Activated T-helper 1 cell treated with anti-CD3 and anti-CD28 coated beads, Interleukin-12 subunit alpha, Interleukin-12 subunit beta, Interleukin-2, Interleukin-4 antibody, amounts not matched to agents 30 ng/mL and 10 ng/mL and 1 ng/mL, durations not matched to agents 14 hours and 24 hours and 36 hours (primary cell): Measurements from ENCODE around the gene GATA2. TPM values are rescaled to one million over a fixed set of nuclear protein-coding genes. Genes with fewer than 3 reads are reported as not detected.
A peak's percentile ranks its signal among the peaks of the same experiment; 100 is the strongest.

Source experiments
- DNase-seq: peaks from one replicate; pipeline ENCODE4 v3.0.0; 2021; ENCODE audit warnings: low spot score
- H3K27ac Mint-ChIP-seq: one replicate; pipeline ENCODE4 v1.8.0; 2021; ENCODE audit warnings: mild to moderate bottlenecking, mixed read lengths
- H3K27me3 Mint-ChIP-seq: one replicate; pipeline ENCODE4 v1.8.0; 2022; ENCODE audit warnings: mild to moderate bottlenecking, moderate library complexity, mixed read lengths; ENCODE audit not compliant: insufficient read depth
- H3K36me3 Mint-ChIP-seq: one replicate; pipeline ENCODE4 v1.8.0; 2021; ENCODE audit warnings: low read depth, mixed read lengths
- H3K4me1 Mint-ChIP-seq: one replicate; pipeline ENCODE4 v1.8.0; 2021; ENCODE audit warnings: low read depth, mixed read lengths
- H3K4me3 Mint-ChIP-seq: one replicate; pipeline ENCODE4 v1.8.0; 2021; ENCODE audit warnings: mild to moderate bottlenecking, moderate library complexity, mixed read lengths
- H3K9me3 Mint-ChIP-seq: one replicate; pipeline ENCODE4 v1.8.0; 2021; ENCODE audit warnings: mixed read lengths
- intact Hi-C: fragments of 100-400 bp; cut with micrococcal nuclease; formaldehyde crosslinking; loops from one replicate; pipeline ENCODE4 v1.15.1; 2024
- total RNA-seq: library from RNA; stranded (reverse); gene quantifications from 2 replicates; pipeline ENCODE4 v1.2.3, GENCODE V29; 2022

GATA2 gene
- total RNA-seq, 1 donor from 2014 or later = 0.18 TPM

DNA sequence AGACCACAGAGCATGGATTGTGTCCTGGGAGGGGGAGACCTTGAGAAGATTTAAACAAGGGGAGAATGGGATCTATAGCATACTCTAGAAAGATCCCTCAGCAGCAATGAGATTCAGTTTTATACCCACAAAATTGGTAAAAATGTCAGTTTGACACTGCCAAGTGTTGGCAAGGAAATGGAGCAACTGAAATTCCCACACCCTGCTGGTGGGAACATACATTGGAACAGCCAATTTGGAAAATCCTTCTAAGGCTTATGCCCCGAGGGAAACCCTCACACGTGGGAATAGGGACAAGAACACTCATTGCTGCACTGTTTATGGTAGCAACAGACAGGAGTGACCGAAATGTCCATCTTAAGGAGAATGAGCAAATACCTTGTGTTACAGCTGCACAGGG, 21.3 kb downstream of the GATA2 start:
- H3K27ac Mint-ChIP-seq = no peak overlapping the region
- no peak for DNase-seq
- peaks cover 9% of the 10 kb centered on the region for H3K4me1 Mint-ChIP-seq
- no peaks in the 10 kb centered on the region for H3K9me3 Mint-ChIP-seq
- intact Hi-C loops = no loop called here
- no peak overlapping the region for H3K4me3 Mint-ChIP-seq
- peaks cover 28% of the 10 kb centered on the region for H3K27me3 Mint-ChIP-seq
- H3K36me3 Mint-ChIP-seq = no peaks in the 10 kb centered on the region

DNA sequence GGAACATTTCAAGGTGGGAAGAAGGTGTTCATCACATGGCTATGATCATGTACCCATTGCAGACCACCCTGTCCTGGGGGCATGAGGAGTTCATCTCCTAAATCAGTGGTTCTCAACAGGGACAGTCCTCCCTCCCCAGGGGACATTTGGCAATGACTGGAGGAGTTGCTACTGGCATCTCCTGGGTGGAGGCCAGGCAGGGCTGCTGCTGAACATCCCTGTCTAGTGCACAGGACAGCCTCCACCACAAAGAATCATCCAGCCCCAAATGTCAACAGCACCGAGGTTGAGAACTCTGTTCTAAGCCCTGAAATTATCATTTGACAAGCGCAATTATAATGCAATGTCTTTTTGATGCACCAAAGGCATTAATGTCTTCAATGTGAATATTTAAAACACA, 21.9 kb downstream of the GATA2 start:
- no peak for DNase-seq
- Mint-ChIP-seq H3K27me3 (peaks cover 28% of the 10 kb centered on the region), H3K4me3 (no peak overlapping the region), H3K27ac (no peak overlapping the region), H3K4me1 (peaks cover 13% of the 10 kb centered on the region), H3K9me3 (no peaks in the 10 kb centered on the region), H3K36me3 (no peaks in the 10 kb centered on the region)
- intact Hi-C loops = no loop called here

- H3K4me3 Mint-ChIP-seq = no peak overlapping the region
Observed at GRCh38 chr3:128470134-128470899, 22.7 kb downstream of the GATA2 start.

GRCh38 chr3:128469556-128469955, 23.4 kb downstream of the GATA2 start:
- intact Hi-C loops = no loop called here
- peaks cover 39% of the 10 kb centered on the region for H3K27me3 Mint-ChIP-seq
- H3K4me3 Mint-ChIP-seq = no peak overlapping the region
- no peaks in the 10 kb centered on the region for H3K36me3 Mint-ChIP-seq
- peaks cover 28% of the 10 kb centered on the region for H3K4me1 Mint-ChIP-seq
- H3K9me3 Mint-ChIP-seq = no peaks in the 10 kb centered on the region
- no peak for DNase-seq
- H3K27ac Mint-ChIP-seq = no peak overlapping the region

More at GRCh38 chr3:128470134-128470899, 22.7 kb downstream of the GATA2 start:
- no peak overlapping the region for H3K27ac Mint-ChIP-seq
- H3K27me3 Mint-ChIP-seq = peaks cover 33% of the 10 kb centered on the region
- H3K36me3 Mint-ChIP-seq = no peaks in the 10 kb centered on the region
- H3K9me3 Mint-ChIP-seq = no peaks in the 10 kb centered on the region
- H3K4me1 Mint-ChIP-seq = peaks cover 21% of the 10 kb centered on the region
- intact Hi-C loops = no loop called here
- DNase-seq = no peak

DNA sequence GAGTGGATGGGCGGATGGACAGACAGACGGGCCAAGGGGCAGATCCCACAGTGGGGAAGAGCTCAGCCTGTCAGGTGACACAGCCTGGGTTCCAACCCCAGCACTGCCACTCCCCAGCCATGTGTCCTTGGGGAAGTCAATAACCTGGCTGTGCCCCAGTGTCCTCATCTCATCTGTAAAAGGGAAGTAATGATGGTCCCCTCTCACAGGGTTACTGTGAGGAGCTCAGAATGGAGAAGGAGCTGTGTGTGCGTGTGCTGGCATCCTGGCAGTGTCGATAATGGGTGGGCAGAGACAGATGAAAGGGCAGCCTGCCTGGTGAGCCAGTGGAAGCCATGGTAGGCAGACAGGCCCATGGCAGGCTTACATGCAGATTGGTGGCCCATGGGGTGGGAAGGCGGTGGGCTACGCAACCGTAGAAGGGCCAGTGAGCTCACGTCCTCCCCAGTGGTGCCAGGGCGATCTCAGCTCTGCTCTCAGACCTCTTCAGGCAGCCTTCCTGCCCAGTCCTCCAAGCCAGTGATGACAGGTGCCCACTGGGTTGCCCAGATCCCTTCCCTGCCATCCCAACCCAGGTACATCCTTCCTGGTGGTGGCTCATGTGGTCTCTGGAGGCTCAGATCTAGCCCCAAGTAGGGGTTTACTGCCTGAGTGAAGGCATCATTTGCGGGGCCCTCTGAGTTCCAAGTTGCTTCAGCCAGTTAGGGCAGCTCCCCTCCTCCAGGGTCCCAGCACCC, 24.0 kb downstream of the GATA2 start:
- H3K4me3 Mint-ChIP-seq = no peak overlapping the region
- H3K27ac Mint-ChIP-seq = no peak overlapping the region
- no peak for DNase-seq
- peaks cover 32% of the 10 kb centered on the region for H3K4me1 Mint-ChIP-seq
- intact Hi-C loops = no loop called here
- no peaks in the 10 kb centered on the region for H3K36me3 Mint-ChIP-seq
- no peaks in the 10 kb centered on the region for H3K9me3 Mint-ChIP-seq
- peaks cover 38% of the 10 kb centered on the region for H3K27me3 Mint-ChIP-seq

- Mint-ChIP-seq H3K9me3 (no peaks in the 10 kb centered on the region), H3K4me1 (peaks cover 32% of the 10 kb centered on the region), H3K27me3 (peaks cover 31% of the 10 kb centered on the region), H3K36me3 (no peaks in the 10 kb centered on the region), H3K27ac (no peak overlapping the region), H3K4me3 (no peak overlapping the region)
- intact Hi-C loops = no loop called here
- no peak for DNase-seq
Observed at GRCh38 chr3:128468285-128468790, 24.7 kb downstream of the GATA2 start.

- H3K36me3 Mint-ChIP-seq = no peaks in the 10 kb centered on the region
- H3K27ac Mint-ChIP-seq = peak within 1 kb of the TSS; percentile 42
- no peaks in the 10 kb centered on the region for H3K9me3 Mint-ChIP-seq
- DNase-seq = peak; percentile 55
- H3K27me3 Mint-ChIP-seq = peaks cover 27% of the 10 kb centered on the region
- intact Hi-C loops = loop anchor here (1.0 kb wide), 1 partner anchor 20 kb away; no protein-coding TSS in a partner anchor
- H3K4me3 Mint-ChIP-seq = no peak within 1 kb of the TSS
- peaks cover 32% of the 10 kb centered on the region for H3K4me1 Mint-ChIP-seq
Observed at GRCh38 chr3:128466840-128467541, 26.0 kb downstream of the GATA2 start, which contains the start of gene DNAJB8. Gene DNAJB8, minus strand, starts transcription at chr3:128466890. Its CDS starts 3,645 bp downstream, at chr3:128463245.

- Mint-ChIP-seq H3K36me3 (no peaks in the 10 kb centered on the region), H3K27me3 (peaks cover 32% of the 10 kb centered on the region), H3K4me3 (no peak overlapping the region), H3K4me1 (peaks cover 32% of the 10 kb centered on the region), H3K27ac (no peak overlapping the region), H3K9me3 (no peaks in the 10 kb centered on the region)
- intact Hi-C loops = no loop called here
- no peak for DNase-seq
Observed at GRCh38 chr3:128464702-128465101, 28.3 kb downstream of the GATA2 start.

DNA sequence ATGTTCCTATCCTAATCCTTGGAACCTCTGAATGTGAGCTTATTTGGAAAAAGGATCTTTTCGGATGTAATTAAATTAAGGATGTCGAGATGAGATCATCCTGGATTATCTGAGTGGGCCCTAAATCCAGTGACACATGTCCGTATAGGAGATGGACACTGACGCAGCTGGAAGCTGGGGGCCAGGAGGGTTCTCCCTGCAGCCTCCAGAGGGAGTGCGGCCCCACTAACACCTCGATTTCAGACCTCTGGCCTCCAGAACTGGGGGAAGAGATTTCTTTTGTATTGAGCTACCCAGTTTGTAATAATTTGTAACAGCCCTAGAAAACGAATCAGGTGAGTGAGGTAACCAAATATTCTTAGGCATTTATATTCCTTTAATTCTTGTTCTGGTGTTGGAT, 28.8 kb downstream of the GATA2 start:
- H3K36me3 Mint-ChIP-seq = no peaks in the 10 kb centered on the region
- peaks cover 32% of the 10 kb centered on the region for H3K4me1 Mint-ChIP-seq
- H3K4me3 Mint-ChIP-seq = no peak overlapping the region
- H3K9me3 Mint-ChIP-seq = no peaks in the 10 kb centered on the region
- H3K27ac Mint-ChIP-seq = no peak overlapping the region
- H3K27me3 Mint-ChIP-seq = peaks cover 32% of the 10 kb centered on the region
- DNase-seq = no peak
- intact Hi-C loops = no loop called here

- H3K9me3 Mint-ChIP-seq = no peaks in the 10 kb centered on the region
- H3K4me1 Mint-ChIP-seq = peaks cover 32% of the 10 kb centered on the region
- H3K4me3 Mint-ChIP-seq = no peak overlapping the region
- H3K27me3 Mint-ChIP-seq = peaks cover 34% of the 10 kb centered on the region
- DNase-seq = no peak
- no peaks in the 10 kb centered on the region for H3K36me3 Mint-ChIP-seq
- no peak overlapping the region for H3K27ac Mint-ChIP-seq
- intact Hi-C loops = no loop called here
Observed at GRCh38 chr3:128463771-128464170, 29.2 kb downstream of the GATA2 start.

DNA sequence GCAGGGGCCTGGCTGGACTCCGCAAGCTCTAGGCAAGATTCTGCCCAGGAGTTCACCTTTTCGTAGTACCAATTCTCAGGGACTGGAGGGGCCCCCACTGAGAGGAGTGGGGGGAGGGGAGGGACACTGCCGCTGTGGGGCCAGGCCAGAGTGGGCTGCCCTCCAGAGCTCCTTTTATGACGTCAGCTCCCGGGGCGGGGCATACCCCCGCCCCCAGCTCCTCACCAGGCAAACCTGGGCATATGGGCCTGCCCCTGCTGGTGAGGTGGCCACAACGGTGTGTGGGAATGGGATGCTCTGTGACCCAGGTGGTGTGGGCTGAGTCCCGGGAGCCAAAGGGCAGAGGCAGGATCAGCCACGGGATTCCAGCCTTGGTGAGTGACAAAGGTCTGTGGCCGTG, 29.6 kb downstream of the GATA2 start:
- intact Hi-C loops = no loop called here
- Mint-ChIP-seq H3K27me3 (peaks cover 34% of the 10 kb centered on the region), H3K4me1 (peaks cover 32% of the 10 kb centered on the region), H3K36me3 (no peaks in the 10 kb centered on the region), H3K9me3 (no peaks in the 10 kb centered on the region), H3K27ac (no peak overlapping the region), H3K4me3 (no peak overlapping the region)
- DNase-seq = no peak

DNA sequence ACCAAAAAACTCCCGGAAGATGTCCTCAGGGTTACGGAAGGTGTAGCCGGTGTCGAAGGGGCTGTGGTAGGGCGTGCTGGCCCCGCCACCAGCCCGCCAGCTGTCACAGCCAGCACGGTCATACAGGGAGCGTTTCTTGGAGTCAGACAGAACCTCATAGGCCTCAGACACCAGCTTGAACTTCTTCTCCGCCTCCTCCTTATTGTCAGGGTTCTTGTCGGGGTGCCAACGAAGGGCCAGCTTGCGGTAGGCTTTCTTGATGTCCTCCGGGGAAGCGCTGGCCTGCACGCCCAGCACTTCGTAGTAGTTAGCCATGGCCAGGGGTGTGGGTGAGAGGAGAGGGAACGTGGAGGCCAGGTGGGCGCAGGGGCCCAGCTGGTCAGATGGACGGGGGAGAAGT, 30.1 kb downstream of the GATA2 start:
- no peak for DNase-seq
- intact Hi-C loops = no loop called here
- H3K27me3 Mint-ChIP-seq = peaks cover 34% of the 10 kb centered on the region

More for the DNA sequence above, 30.1 kb downstream of the GATA2 start:
- H3K27ac Mint-ChIP-seq = no peak overlapping the region
- H3K4me3 Mint-ChIP-seq = no peak overlapping the region
- H3K4me1 Mint-ChIP-seq = peaks cover 32% of the 10 kb centered on the region
- no peaks in the 10 kb centered on the region for H3K36me3 Mint-ChIP-seq
- H3K9me3 Mint-ChIP-seq = no peaks in the 10 kb centered on the region
